ENCODE data around the gene AUNIP.

Gene AUNIP

DNA sequence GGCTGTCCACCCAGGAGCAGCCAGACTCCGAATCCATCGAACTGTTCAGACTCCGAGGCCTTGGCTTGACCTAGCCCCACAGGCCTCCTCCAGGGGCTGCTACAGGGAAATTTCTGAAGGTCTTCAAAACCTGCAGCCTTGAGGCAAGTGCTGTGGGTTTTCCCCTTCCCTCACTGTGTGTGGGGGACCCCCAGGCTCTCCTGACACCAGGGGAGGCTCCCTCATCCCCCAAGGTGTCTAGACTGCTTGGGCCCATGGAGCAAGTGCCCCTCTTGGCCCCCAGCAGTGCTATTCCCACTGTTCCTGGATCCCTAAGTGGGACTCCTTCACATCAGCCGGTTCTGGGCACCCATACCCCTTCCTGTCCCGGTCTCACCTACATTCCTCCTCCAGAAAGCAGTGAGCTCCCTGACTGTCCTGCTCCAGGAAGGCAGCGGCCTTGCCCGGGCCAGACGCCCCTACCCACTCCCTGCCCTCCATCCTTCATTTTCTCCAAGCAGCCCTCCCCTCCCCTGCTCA, 15.4 kb upstream of the AUNIP start:
- no peaks in the 10 kb centered on the region for H3K36me3 Mint-ChIP-seq
- H3K27ac Mint-ChIP-seq = peak overlapping the region; percentile 74
- peaks cover 46% of the 10 kb centered on the region for H3K4me1 Mint-ChIP-seq
- H3K27me3 Mint-ChIP-seq = no peaks in the 10 kb centered on the region
- H3K4me3 Mint-ChIP-seq = peak overlapping the region; percentile 80
- H3K9me3 Mint-ChIP-seq = no peaks in the 10 kb centered on the region
- no peak for ATAC-seq

DNA sequence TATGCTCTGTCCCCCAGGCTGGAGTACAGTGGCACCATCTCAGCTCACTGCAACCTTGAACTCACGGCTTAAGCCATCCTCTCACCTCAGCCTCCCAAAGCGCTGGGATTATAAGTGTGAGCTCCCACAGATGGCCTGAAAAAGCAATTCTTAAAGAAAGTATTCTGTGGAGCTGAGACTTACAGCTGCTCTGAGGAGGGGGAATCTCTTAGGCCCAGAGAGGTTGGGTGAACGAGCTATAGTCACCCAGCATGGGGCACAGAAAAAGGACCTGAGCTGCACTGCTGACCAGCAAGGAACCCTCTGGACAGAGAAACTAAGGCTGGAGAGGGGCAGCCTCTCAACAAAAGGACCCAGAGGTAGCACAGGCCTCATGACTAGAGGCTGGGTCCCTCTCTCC, 15.0 kb upstream of the AUNIP start:
- Mint-ChIP-seq H3K4me3 (peak overlapping the region; percentile 80), H3K27ac (peak overlapping the region; percentile 74), H3K9me3 (no peaks in the 10 kb centered on the region), H3K36me3 (no peaks in the 10 kb centered on the region), H3K4me1 (peaks cover 46% of the 10 kb centered on the region), H3K27me3 (no peaks in the 10 kb centered on the region)
- no peak for ATAC-seq

DNA sequence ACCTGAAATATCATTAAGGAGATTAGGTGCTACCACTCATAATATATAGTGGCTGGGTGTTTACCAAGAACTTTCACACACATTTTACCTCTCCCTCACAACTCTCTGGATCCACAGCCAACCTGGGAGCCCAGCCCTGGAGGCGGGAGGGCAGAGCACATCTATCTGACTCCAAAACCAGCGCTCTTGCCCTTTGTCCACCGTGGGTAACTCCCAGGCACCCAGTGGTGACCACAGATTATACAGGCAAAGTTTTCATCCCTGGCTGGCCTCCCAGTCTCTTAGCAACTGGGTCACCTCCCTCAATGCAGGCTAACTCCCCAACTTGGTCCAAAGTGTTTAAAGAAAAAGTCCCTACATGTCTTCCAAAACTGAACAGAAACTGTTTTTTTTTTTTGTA, 13.9 kb upstream of the AUNIP start:
- H3K27ac Mint-ChIP-seq = peak overlapping the region; percentile 62
- no peaks in the 10 kb centered on the region for H3K36me3 Mint-ChIP-seq
- peaks cover 46% of the 10 kb centered on the region for H3K4me1 Mint-ChIP-seq
- H3K27me3 Mint-ChIP-seq = no peaks in the 10 kb centered on the region
- H3K4me3 Mint-ChIP-seq = no peak overlapping the region
- no peaks in the 10 kb centered on the region for H3K9me3 Mint-ChIP-seq
- ATAC-seq = no peak

DNA sequence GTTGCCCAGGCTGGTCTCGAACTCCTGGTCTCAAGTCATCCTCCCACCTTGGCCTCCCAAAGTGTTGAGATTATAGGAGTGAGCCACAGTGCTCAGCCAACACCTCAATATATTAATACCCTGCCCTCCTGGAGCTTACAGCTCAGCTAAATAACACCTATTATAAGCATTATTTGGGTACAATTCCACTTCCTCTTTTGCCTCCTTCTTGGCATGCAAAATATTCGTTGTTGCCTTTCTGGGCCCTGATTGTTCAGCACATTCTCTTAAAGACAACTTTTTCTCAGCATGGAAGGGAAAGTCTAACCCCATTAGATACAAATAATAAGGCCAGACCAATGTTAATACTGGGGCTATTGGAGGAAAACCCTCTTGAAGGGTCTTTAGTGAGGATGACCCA, 13.5 kb upstream of the AUNIP start:
- H3K4me3 Mint-ChIP-seq = no peak overlapping the region
- no peak for ATAC-seq
- H3K4me1 Mint-ChIP-seq = peaks cover 46% of the 10 kb centered on the region
- H3K27ac Mint-ChIP-seq = peak overlapping the region; percentile 62
- H3K9me3 Mint-ChIP-seq = no peaks in the 10 kb centered on the region
- H3K27me3 Mint-ChIP-seq = no peaks in the 10 kb centered on the region
- no peaks in the 10 kb centered on the region for H3K36me3 Mint-ChIP-seq

DNA sequence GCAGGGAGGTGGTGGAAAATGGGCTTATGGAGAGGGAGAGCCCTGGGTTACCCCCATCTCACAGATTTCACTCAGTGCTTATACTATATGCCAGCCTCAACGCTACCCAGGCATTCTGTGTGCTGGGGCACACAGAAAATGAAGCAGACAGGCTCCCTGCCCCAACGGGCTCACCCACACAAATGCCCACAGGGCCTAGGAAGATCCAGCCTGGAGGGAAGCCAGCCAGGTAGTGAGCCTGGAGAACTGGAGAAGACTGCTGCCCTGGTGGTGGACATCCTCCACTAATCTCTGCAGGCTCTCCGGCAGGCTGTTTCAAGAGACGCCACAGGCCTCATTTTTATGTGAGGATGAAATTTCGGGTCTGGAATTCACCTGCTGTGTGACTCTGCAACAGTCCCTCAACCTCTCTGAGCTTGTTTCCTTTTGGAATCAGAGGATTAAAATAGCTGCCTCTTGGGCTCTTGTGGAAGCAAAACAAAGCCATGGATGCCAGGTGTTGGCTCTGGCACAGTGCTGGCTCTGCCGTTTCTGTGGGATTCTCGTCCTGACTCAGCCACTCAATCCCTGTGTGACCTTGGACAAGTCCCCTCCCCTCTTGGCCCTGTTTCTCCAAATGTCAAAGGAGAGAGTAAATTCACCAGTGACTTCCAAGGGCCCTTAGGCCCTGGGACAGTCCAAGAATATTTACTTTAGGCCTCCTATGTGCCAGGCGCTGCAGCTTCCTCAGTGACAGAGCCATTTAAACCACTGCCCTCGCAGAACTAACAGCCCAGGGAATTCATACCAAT, 12.6 kb upstream of the AUNIP start:
- Mint-ChIP-seq H3K9me3 (no peaks in the 10 kb centered on the region), H3K4me3 (no peak overlapping the region), H3K27ac (peak overlapping the region; percentile 62), H3K4me1 (peaks cover 46% of the 10 kb centered on the region), H3K27me3 (no peaks in the 10 kb centered on the region), H3K36me3 (no peaks in the 10 kb centered on the region)
- no peak for ATAC-seq

DNA sequence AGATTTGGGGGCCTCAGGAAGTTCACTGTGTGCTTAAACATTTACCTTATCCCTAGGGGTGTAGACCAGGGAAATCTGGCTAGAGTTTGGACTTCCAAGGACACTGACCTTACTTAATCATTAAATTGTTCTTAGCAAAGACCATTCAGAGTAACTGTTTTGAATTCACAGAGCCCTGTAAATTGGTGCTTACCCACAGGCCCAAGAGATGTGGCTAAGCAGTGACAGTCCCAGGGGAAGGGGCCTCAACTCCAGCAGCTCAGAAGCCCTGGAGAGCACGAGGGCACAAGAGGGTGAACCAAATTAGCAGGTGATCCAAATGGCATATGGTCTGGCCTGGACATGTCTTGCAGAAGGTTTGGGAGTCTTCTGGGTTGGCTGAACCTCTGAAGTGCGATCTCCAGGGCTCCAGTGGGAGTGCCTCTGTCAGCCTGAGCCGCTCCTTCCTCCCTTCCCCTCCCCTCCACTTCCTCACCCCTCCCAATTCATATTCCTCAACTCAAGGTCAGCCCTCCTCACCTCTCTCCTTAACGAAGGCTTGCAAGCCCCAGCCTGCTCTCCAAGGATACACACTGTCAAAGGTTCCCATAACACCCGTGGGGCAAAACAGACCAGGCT, 11.9 kb upstream of the AUNIP start:
- Mint-ChIP-seq H3K27ac (no peak overlapping the region), H3K4me3 (no peak overlapping the region), H3K36me3 (peaks cover 2% of the 10 kb centered on the region), H3K4me1 (peaks cover 42% of the 10 kb centered on the region), H3K9me3 (no peaks in the 10 kb centered on the region), H3K27me3 (no peaks in the 10 kb centered on the region)
- no peak for ATAC-seq

DNA sequence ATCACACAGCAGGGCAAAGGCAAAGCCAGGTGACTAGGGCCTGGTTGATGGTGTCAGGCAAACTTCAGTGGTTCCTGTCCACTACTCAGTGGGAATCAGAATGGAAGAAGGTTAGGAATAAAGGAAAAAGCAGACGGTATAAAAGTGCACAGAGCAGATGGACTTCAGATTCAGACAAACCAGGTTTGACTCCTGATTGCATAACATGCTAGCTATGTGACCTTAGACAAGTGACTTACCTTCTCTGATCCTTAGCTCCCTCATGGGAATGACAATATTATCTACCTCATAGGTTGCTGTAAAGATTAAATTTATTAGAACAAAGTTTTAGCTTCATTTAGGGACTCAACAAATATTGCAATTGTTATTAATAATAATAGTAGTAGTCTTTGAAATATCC, 11.4 kb upstream of the AUNIP start:
- Mint-ChIP-seq H3K27ac (no peak overlapping the region), H3K4me1 (peaks cover 37% of the 10 kb centered on the region), H3K4me3 (no peak overlapping the region), H3K9me3 (no peaks in the 10 kb centered on the region), H3K27me3 (no peaks in the 10 kb centered on the region), H3K36me3 (peaks cover 5% of the 10 kb centered on the region)
- no peak for ATAC-seq

DNA sequence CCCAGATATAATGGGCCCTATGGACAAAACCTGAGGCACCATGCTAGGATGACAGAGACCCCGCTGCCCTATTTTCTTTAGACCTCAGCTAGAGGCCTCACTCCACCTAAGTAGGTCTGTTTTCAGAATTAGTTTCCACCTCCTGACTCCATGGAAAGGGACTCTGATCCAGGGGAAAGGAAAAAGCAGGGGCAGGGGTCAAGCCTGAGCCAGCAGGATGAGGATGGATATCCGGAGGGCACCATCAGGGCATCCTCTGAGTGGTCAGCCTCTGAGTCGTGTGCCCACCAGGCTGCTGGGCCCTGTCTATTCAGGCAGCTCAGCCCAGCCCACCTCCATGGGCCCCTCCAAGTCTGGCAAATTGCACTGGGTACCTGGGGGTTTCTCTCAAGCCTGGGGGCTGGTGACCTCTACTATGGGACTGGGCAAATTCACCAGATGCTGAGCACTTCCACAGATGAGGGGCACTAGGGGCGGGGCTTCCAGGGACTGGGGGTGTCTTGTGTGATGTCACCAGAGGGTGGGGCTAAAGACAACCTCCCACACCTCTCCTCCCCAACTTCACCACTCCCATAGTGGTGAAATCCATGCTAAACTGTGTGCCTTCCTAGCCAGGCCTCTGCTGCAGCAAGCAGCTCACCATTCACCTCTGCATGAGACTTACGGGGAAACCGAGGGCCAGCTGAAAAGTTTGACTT, 10.8 kb upstream of the AUNIP start:
- Mint-ChIP-seq H3K36me3 (peaks cover 5% of the 10 kb centered on the region), H3K27me3 (no peaks in the 10 kb centered on the region), H3K9me3 (no peaks in the 10 kb centered on the region), H3K4me3 (no peak overlapping the region), H3K4me1 (peaks cover 34% of the 10 kb centered on the region), H3K27ac (no peak overlapping the region)
- no peak for ATAC-seq

- Mint-ChIP-seq H3K9me3 (no peaks in the 10 kb centered on the region), H3K4me3 (no peak overlapping the region), H3K36me3 (peaks cover 13% of the 10 kb centered on the region), H3K27ac (no peak overlapping the region), H3K4me1 (peaks cover 12% of the 10 kb centered on the region), H3K27me3 (no peaks in the 10 kb centered on the region)
- no peak for ATAC-seq
Measured at GRCh38 chr1:25867210-25867991, 8.1 kb upstream of the AUNIP start.

DNA sequence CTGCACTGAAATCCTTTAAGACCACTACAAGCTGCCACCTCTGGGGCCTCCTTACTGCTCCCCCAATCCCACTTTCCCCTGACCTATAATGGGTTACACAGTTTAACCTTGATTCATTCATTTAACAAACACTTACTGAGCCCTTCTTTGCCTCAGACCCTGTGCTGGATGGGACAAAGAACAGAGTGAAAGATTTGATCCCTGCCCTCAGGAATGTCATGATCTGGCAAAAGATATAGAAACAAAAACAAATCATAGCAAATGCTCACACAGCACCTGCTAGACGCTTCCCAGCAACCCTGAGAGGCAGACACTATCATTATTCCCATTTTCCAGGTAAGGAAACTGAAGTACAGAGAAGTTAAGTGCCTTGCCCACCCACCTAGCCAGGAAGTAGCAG, 7.0 kb upstream of the AUNIP start:
- no peak overlapping the region for H3K27ac Mint-ChIP-seq
- H3K27me3 Mint-ChIP-seq = no peaks in the 10 kb centered on the region
- H3K4me1 Mint-ChIP-seq = peaks cover 8% of the 10 kb centered on the region
- H3K36me3 Mint-ChIP-seq = peaks cover 14% of the 10 kb centered on the region
- H3K9me3 Mint-ChIP-seq = no peaks in the 10 kb centered on the region
- no peak overlapping the region for H3K4me3 Mint-ChIP-seq
- ATAC-seq = no peak

- ATAC-seq = no peak
- Mint-ChIP-seq H3K4me3 (no peak overlapping the region), H3K4me1 (peaks cover 13% of the 10 kb centered on the region), H3K36me3 (peaks cover 14% of the 10 kb centered on the region), H3K27me3 (no peaks in the 10 kb centered on the region), H3K27ac (no peak overlapping the region), H3K9me3 (no peaks in the 10 kb centered on the region)
Measured at GRCh38 chr1:25864434-25864833, 5.2 kb upstream of the AUNIP start.

- H3K27ac Mint-ChIP-seq = no peak overlapping the region
Measured at GRCh38 chr1:25863486-25864262, 4.4 kb upstream of the AUNIP start.

DNA sequence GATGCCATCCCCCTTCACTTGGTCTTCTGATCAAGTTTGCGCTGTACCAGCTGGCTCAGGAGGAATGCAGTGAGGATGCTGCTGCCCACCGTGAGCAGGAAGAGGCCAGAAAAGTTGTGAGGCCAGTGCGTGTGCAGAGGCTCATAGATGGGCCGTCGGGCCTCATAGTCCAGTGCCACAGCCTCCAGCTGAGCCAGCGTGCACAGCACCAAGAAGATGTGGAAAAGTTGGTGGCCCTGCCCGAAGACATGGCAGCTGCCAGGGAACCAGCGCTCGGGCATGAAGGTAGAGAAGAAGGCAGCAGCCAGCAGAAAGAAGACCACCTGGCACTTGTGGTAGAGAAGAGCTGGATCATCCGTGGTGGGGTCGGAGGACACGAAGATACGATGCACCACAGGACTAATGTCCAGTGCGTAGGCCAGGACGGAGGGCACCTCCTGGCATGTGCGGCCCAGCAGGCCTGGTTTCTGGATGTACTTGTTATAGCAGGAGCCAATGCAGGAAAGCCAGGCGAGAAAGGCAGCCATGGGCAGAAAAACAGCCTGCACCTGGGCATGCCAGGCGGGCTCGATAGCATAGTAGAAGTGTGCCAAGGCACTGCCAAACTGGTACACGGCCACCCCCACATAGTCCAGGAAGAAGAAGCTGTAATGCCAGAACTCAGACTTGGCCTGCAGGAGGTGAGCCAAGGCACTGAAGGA, 3.7 kb upstream of the AUNIP start:
- ATAC-seq = no peak
- H3K27ac Mint-ChIP-seq = no peak overlapping the region

More at GRCh38 chr1:25863486-25864262, 4.4 kb upstream of the AUNIP start:
- Mint-ChIP-seq H3K27me3 (no peaks in the 10 kb centered on the region), H3K36me3 (peaks cover 14% of the 10 kb centered on the region), H3K4me1 (peaks cover 21% of the 10 kb centered on the region), H3K4me3 (no peak overlapping the region), H3K9me3 (no peaks in the 10 kb centered on the region)
- ATAC-seq = no peak

More for the DNA sequence above, 3.7 kb upstream of the AUNIP start:
- Mint-ChIP-seq H3K27me3 (no peaks in the 10 kb centered on the region), H3K4me3 (no peak overlapping the region), H3K9me3 (no peaks in the 10 kb centered on the region), H3K4me1 (peaks cover 24% of the 10 kb centered on the region), H3K36me3 (peaks cover 14% of the 10 kb centered on the region)
